SU-DHL-6 (cell line): ENCODE results near the gene STPG4.

Experiments
- EZH2phosphoT487 ChIP-seq: fragments of 200-600 bp; sonication (generic), shearing (Covaris generic); conservative IDR thresholded peaks from 2 replicates; pipeline ENCODE4 v1.6.1; 2018; ENCODE audit warnings: mild to moderate bottlenecking, antibody characterized with exemption, low read length, moderate library complexity, mixed read lengths
- TF ChIP-seq, protein P1 (sequence below): fragments of 200-600 bp; sonication (generic); IDR thresholded peaks from one replicate; pipeline ENCODE4 v1.5.1; 2017; ENCODE audit warnings: antibody characterized with exemption, mild to moderate bottlenecking, low read length, moderate library complexity; ENCODE audit not compliant: insufficient read depth, poor library complexity, severe bottlenecking

DNA sequence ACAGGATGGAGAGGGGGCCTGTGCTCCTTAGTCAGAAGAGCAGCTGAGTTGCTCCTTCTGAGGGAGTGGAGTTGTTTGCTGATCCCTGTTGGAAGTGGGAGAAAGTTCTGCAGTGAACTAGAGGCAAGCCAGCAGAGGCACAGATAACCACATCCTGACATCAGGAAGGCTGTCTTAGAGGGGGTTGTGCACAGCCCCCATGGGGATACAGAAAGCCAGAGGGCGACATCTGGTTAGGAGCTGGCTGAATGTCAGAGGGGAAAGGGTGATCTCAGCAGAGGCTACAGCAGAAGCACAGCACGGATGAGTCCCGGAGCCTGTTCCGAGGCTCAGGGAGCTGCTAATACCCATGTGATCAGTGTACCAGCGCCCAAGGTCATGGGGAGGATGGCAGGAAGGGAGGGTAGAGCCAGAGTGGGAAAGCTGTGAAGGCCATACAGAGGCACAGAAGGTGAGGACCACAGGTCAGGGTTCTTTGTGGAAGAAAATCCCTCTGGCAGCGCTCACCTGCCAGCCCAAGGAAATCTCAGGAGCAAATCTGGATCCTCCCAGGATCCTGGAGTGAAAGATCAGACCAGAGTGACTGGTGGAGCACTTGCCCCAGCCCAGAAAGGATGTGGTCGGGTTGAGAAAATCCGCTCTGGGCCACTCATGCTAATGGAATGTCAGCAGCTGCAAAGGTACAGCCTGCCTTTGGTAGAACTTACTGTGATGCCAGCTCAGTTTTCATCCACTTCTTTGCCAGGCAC lies 111.8 kb downstream of the STPG4 start:
- TF ChIP-seq, protein P1, sequence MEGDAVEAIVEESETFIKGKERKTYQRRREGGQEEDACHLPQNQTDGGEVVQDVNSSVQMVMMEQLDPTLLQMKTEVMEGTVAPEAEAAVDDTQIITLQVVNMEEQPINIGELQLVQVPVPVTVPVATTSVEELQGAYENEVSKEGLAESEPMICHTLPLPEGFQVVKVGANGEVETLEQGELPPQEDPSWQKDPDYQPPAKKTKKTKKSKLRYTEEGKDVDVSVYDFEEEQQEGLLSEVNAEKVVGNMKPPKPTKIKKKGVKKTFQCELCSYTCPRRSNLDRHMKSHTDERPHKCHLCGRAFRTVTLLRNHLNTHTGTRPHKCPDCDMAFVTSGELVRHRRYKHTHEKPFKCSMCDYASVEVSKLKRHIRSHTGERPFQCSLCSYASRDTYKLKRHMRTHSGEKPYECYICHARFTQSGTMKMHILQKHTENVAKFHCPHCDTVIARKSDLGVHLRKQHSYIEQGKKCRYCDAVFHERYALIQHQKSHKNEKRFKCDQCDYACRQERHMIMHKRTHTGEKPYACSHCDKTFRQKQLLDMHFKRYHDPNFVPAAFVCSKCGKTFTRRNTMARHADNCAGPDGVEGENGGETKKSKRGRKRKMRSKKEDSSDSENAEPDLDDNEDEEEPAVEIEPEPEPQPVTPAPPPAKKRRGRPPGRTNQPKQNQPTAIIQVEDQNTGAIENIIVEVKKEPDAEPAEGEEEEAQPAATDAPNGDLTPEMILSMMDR: no peak
- TF ChIP-seq EZH2phosphoT487: no peak
